ENCODE results near the gene CRABP1. TPM values are rescaled to one million over a fixed set of nuclear protein-coding genes. Genes with fewer than 3 reads are reported as not detected.

The CRABP1 gene
- polyA plus RNA-seq, 3 donors = 52.7 to 55.2 (median 53.8) TPM

DNA sequence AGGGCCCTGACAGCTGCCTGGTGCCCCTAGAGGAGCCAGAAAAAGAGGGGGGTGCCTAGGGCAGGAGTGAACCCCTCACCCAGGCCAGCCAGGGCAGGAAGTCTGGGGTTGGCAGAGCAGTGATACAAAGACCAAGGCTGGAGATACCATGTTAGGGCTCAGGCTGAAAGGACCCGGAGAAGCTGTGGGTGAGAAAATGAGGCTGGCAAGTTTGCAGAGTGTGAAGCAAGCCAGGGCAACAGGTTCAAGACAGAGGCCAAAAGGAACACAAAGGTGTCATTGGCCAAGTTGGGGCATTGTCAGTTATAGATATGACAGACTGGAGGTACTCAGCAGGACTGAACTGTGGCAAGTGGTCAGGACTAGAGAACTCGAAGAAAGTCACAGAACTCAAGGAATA, 57.2 kb downstream of the CRABP1 start:
- no peak for DNase-seq (ENCODE audit: low read depth in 3 of 3, low spot score in 2 of 3)

Other genes starting within 250 kb of the CRABP1 start
- under 1 TPM; 0.44 to 0.58 (median 0.55) TPM for gene SH2D7, start 247.8 kb upstream of the CRABP1 start, polyA plus RNA-seq (ENCODE audit: insufficient read length in 3 of 3)
- gene CIB2, start 208.9 kb upstream of the CRABP1 start, polyA plus RNA-seq (ENCODE audit: insufficient read length in 3 of 3) = 10 to 100 TPM; 28.2 to 33.0 (median 30.0) TPM
- gene IDH3A, start 191.0 kb upstream of the CRABP1 start, polyA plus RNA-seq (ENCODE audit: insufficient read length in 3 of 3) = 10 to 100 TPM; 54.6 to 59.6 (median 55.3) TPM
- 1 to 10 TPM in 1 of 3 donors, under 1 TPM in 2; 0.34 to 1.1 (median 0.74) TPM for gene ACSBG1, start 105.8 kb upstream of the CRABP1 start, polyA plus RNA-seq (ENCODE audit: insufficient read length in 3 of 3)
- 10 to 100 TPM; 20.2 to 23.3 (median 21.9) TPM for gene DNAJA4, start 75.8 kb upstream of the CRABP1 start, polyA plus RNA-seq (ENCODE audit: insufficient read length in 3 of 3)
- gene SKIC8, start 40.7 kb upstream of the CRABP1 start, polyA plus RNA-seq (ENCODE audit: insufficient read length in 3 of 3) = 100 to 1,000 TPM; 109 to 121 (median 118) TPM
- gene IREB2, start 97.9 kb downstream of the CRABP1 start, polyA plus RNA-seq (ENCODE audit: insufficient read length in 3 of 3) = 10 to 100 TPM; 59.7 to 68.9 (median 64.6) TPM
- gene HYKK, start 167.2 kb downstream of the CRABP1 start, polyA plus RNA-seq (ENCODE audit: insufficient read length in 3 of 3) = 10 to 100 TPM in 1 of 3 donors, 1 to 10 TPM in 2; 7.3 to 10.8 (median 8.7) TPM
- 100 to 1,000 TPM; 291 to 313 (median 308) TPM for gene PSMA4, start 200.1 kb downstream of the CRABP1 start, polyA plus RNA-seq (ENCODE audit: insufficient read length in 3 of 3)
- gene CHRNA5, start 225.2 kb downstream of the CRABP1 start, polyA plus RNA-seq (ENCODE audit: insufficient read length in 3 of 3) = 10 to 100 TPM in 2 of 3 donors, 1 to 10 TPM in 1; 6.3 to 10.2 (median 10.0) TPM

Measured in right renal cortex interstitium (tissue), 3 donors.